Liver (tissue), 9 donors: ENCODE data around the gene BPHL. TPM values are rescaled to one million over a fixed set of nuclear protein-coding genes. Genes with fewer than 3 reads are reported as not detected.

Experiments
- DNase-seq: peaks from one replicate; pipeline ENCODE4 v3.0.0-alpha.2; 2017; ENCODE audit warnings: low spot score
- H3K27ac ChIP-seq, 2 donors: one replicate each; pipeline ENCODE4 v1.7.0; 2013; ENCODE audit warnings: inconsistent platforms in 2 of 2, low read length in 2 of 2, control low read depth in 1 of 2, low read depth in 1 of 2, mild to moderate bottlenecking in 1 of 2
- H3K27me3 ChIP-seq, 4 donors: one replicate each; pipeline versions ENCODE4 v1.6.1 to v1.7.0; 2013; ENCODE audit warnings: low read length in 3 of 4, inconsistent platforms in 1 of 4, mild to moderate bottlenecking in 1 of 4, moderate library complexity in 1 of 4; ENCODE audit not compliant: control insufficient read depth in 4 of 4, insufficient read depth in 4 of 4
- H3K36me3 ChIP-seq, 4 donors: one replicate each; pipeline versions ENCODE4 v1.6.1 to v1.7.0; 2013; ENCODE audit warnings: low read length in 3 of 4, mild to moderate bottlenecking in 3 of 4, low read depth in 1 of 4, moderate library complexity in 1 of 4; ENCODE audit not compliant: control insufficient read depth in 4 of 4, insufficient read depth in 3 of 4
- H3K4me1 ChIP-seq, 4 donors: one replicate each; pipeline versions ENCODE4 v1.6.1 to v1.7.0; 2013; ENCODE audit warnings: low read length in 3 of 4, mild to moderate bottlenecking in 3 of 4, moderate library complexity in 1 of 4; ENCODE audit not compliant: control insufficient read depth in 4 of 4, insufficient read depth in 4 of 4
- H3K4me3 ChIP-seq, 3 donors: one replicate each; pipeline versions ENCODE4 v1.6.1 to v1.7.0; 2013; ENCODE audit warnings: low read length in 3 of 3, control low read depth in 1 of 3, low read depth in 1 of 3, mild to moderate bottlenecking in 1 of 3
- H3K9ac ChIP-seq, 2 donors: one replicate each; pipeline ENCODE4 v1.7.0; 2013; ENCODE audit warnings: low read length in 2 of 2, mild to moderate bottlenecking in 2 of 2, moderate library complexity in 2 of 2, control low read depth in 1 of 2, low read depth in 1 of 2
- H3K9me3 ChIP-seq, 4 donors: one replicate each; pipeline versions ENCODE4 v1.6.1 to v1.7.0; 2013; ENCODE audit warnings: low read length in 3 of 4; ENCODE audit not compliant: control insufficient read depth in 4 of 4
- ATF3 ChIP-seq: IDR thresholded peaks from 2 replicates; pipeline ENCODE4 v1.6.1; 2016; ENCODE audit warnings: antibody characterized with exemption
- CTCF ChIP-seq: fragments of 150-350 bp; IDR thresholded peaks from 2 replicates; pipeline ENCODE4 v1.5.1; 2017; ENCODE audit warnings: improper control_type of control experiment, low read depth, low read length; ENCODE audit not compliant: missing input control
- EGR1 ChIP-seq, 2 donors: IDR thresholded peaks; 2 replicates each; pipeline ENCODE4 v1.6.1; 2016 to 2018; ENCODE audit warnings: antibody characterized with exemption in 2 of 2, low read depth in 2 of 2
- FOXA1 ChIP-seq: IDR thresholded peaks from 2 replicates; pipeline ENCODE4 v1.6.1; 2016; ENCODE audit warnings: antibody characterized with exemption
- FOXA2 ChIP-seq: IDR thresholded peaks from 2 replicates; pipeline ENCODE4 v1.6.1; 2016; ENCODE audit warnings: antibody characterized with exemption
- GABPA ChIP-seq, 2 donors: IDR thresholded peaks in 1 of 2; conservative IDR thresholded peaks in 1 of 2; 2 replicates each; pipeline ENCODE4 v1.6.1; 2016; ENCODE audit warnings: antibody characterized with exemption in 2 of 2, mild to moderate bottlenecking in 1 of 2, moderate library complexity in 1 of 2
- HNF4A ChIP-seq, 2 donors: conservative IDR thresholded peaks; 2 replicates each; pipeline ENCODE4 v1.6.1; 2016; ENCODE audit warnings: antibody characterized with exemption in 2 of 2, mild to moderate bottlenecking in 2 of 2
- HNF4G ChIP-seq: IDR thresholded peaks from 2 replicates; pipeline ENCODE4 v1.6.1; 2016; ENCODE audit warnings: antibody characterized with exemption
- JUND ChIP-seq, 2 donors: IDR thresholded peaks; 2 replicates each; pipeline ENCODE4 v1.6.1; 2016; ENCODE audit warnings: antibody characterized with exemption in 2 of 2
- MAX ChIP-seq: IDR thresholded peaks from 2 replicates; pipeline ENCODE4 v1.6.1; 2016; ENCODE audit warnings: antibody characterized with exemption
- NR2F2 ChIP-seq: IDR thresholded peaks from 2 replicates; pipeline ENCODE4 v1.6.1; 2016; ENCODE audit warnings: antibody characterized with exemption
- RAD21 ChIP-seq, 2 donors: IDR thresholded peaks; 2 replicates each; pipeline ENCODE4 v1.6.1; 2016; ENCODE audit warnings: antibody characterized with exemption in 2 of 2, mild to moderate bottlenecking in 2 of 2
- REST ChIP-seq: IDR thresholded peaks from 2 replicates; pipeline ENCODE4 v1.6.1; 2016; ENCODE audit warnings: antibody characterized with exemption, mild to moderate bottlenecking
- RXRA ChIP-seq, 2 donors: IDR thresholded peaks; 2 replicates each; pipeline ENCODE4 v1.6.1; 2017 to 2018; ENCODE audit warnings: antibody characterized with exemption in 2 of 2, mild to moderate bottlenecking in 1 of 2
- SP1 ChIP-seq: IDR thresholded peaks from 2 replicates; pipeline ENCODE4 v1.6.1; 2018; ENCODE audit warnings: antibody characterized with exemption, mild to moderate bottlenecking
- TAF1 ChIP-seq: conservative IDR thresholded peaks from 2 replicates; pipeline ENCODE4 v1.6.1; 2016; ENCODE audit warnings: antibody characterized with exemption, mild to moderate bottlenecking
- YY1 ChIP-seq: IDR thresholded peaks from 2 replicates; pipeline ENCODE4 v1.6.1; 2016; ENCODE audit warnings: antibody characterized with exemption, mild to moderate bottlenecking
- ZBTB33 ChIP-seq: IDR thresholded peaks from 2 replicates; pipeline ENCODE4 v1.6.1; 2016; ENCODE audit warnings: antibody characterized with exemption
- WGBS: extraction: QIAGEN DNeasy Blood & Tissue Kit; methylation state at CpG from one replicate; pipeline ENCODE4 v1.1.7; 2013; 5-methylcytosine and 5-hydroxymethylcytosine counted together
- polyA plus RNA-seq, 2 donors: library from polyadenylated mRNA; stranded (reverse) in 1 of 2; unstranded in 1 of 2; fragments of 200-250 nt in 1 of 2; fragments of >200 nt in 1 of 2; fragmentation: Nextera tagmentation in 1 of 2; extraction: Ambion mirVana in 1 of 2; gene quantifications; one replicate each; pipeline versions ENCODE4 v1.2.1 to v1.2.3, GENCODE V29; 2013 to 2015
- total RNA-seq, 2 donors: library from RNA; depleted of rRNA; stranded (reverse); fragments of >200 nt; gene quantifications; one replicate each; pipeline ENCODE4 v1.2.3, GENCODE V29; 2014
- donor health status: healthy.
- donor health status: healthy.
- donor health status: healthy.
- donor health status: healthy.
- donor health status: healthy.

Gene BPHL
- total RNA-seq (10 to 100 TPM; 16.0 to 33.4 TPM), polyA plus RNA-seq (10 to 100 TPM; 29.6 to 90.8 TPM)

GRCh38 chr6:3118353-3119039 is at the start of gene BPHL:
Gene BPHL, plus strand, starts transcription at chr6:3118711. Its CDS starts 30 bp downstream, at chr6:3118741.
- H3K9me3 ChIP-seq, result no peaks in the 10 kb centered on the region
- under 1% methylated on average over 89 of the region's 89 CpGs for WGBS
- peaks cover 6 to 47% (median 29%) of the 10 kb centered on the region in 4 donors for H3K4me1 ChIP-seq
- TF ChIP-seq GABPA (IDR thresholded peaks at IDR 0.05 in 1 of 2, conservative IDR thresholded peaks at IDR 0.05 in 1 of 2) (peak in 1 of 2 donors; percentile 53), ATF3 (no peak), ZBTB33 (no peak), EGR1 (IDR thresholded peaks at IDR 0.05; ENCODE audit: low read depth in 2 of 2) (peak; percentile 99 to 100), RAD21 (IDR thresholded peaks at IDR 0.05) (peak; percentile 13 to 43), FOXA2 (no peak), MAX (peak; percentile 40), SP1 (peak; percentile 82), FOXA1 (peak; percentile 20), JUND (IDR thresholded peaks at IDR 0.05) (no peak), TAF1 (no peak), RXRA (IDR thresholded peaks at IDR 0.05) (peak in 1 of 2 donors; percentile 44), CTCF (no peak), NR2F2 (no peak), YY1 (peak; percentile 93), REST (peak; percentile 60), HNF4A (conservative IDR thresholded peaks at IDR 0.05) (no peak), HNF4G (no peak)
- H3K4me3 ChIP-seq, result peak within 1 kb of the TSS; percentile 75 to 87 (median 84)
- peak within 1 kb of the TSS; percentile 89 to 93 for H3K9ac ChIP-seq
- H3K36me3 ChIP-seq, result peaks cover 3 to 13% (median 10%) of the 10 kb centered on the region in 4 donors
- DNase-seq, result peak; percentile 100
- H3K27ac ChIP-seq, result peak within 1 kb of the TSS; percentile 94 to 96
- H3K27me3 ChIP-seq, result no peaks in the 10 kb centered on the region
